ENCODE measurements around the gene ARMH1. TPM values are rescaled to one million over a fixed set of nuclear protein-coding genes. Genes with fewer than 3 reads are reported as not detected.

ARMH1 gene
- total and polyA plus RNA-seq, 9 donors: 3.1 to 13.8 (median 5.7) TPM

DNA sequence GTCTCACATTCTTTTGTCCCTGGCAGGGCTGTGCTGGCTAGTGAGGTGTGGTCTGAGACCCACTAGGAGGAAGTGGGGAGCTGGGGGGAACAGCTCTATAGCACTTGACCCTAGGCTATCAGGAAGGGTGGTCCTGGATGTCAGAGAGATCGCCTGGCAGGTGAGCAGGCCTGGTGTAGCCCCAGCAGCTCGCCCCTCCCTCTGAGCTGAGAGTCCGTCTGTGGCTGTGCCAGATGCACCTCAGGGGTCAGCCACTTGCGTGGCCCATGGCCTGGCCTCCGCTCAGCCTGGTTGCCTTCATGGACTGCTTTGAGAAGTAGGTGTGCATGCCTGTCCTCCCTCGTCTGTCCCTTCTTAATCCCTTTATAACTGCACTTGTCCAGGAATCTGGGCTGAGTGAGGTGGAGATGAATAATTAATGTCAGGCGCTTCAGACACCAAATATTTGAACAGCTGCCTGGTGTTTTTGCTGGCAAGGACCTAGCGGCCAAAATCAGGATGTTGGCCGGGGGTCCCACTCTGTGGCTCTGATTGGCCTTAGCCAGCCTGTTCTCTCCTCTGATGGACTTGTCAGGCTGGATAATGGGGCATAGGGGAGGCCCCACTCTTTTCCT lies 30.7 kb upstream of the ARMH1 start:
- WGBS, 3 donors: 65 to 69% (median 68%) methylated on average over 8 to 9 of the region's 9 CpGs
- intact Hi-C loops (cut with DNase I): loop anchor here in 1 of 4 donors (10.0 kb wide), 1 partner anchor 639 kb away; no protein-coding TSS in a partner anchor
- no peak overlapping the region for H3K27ac ChIP-seq
- no peak for DNase-seq
- H3K36me3 ChIP-seq: no peaks in the 10 kb centered on the region
- H3K4me1 ChIP-seq (ENCODE audit: insufficient read depth): peaks cover 6% of the 10 kb centered on the region
- no peaks in the 10 kb centered on the region for H3K9me3 ChIP-seq
- no peak overlapping the region for H3K4me3 ChIP-seq
- TF ChIP-seq EP300 (IDR thresholded peaks at IDR 0.05) (no peak), POLR2A (IDR thresholded peaks at IDR 0.05) (no peak)
- TF ChIP-seq, protein P1, sequence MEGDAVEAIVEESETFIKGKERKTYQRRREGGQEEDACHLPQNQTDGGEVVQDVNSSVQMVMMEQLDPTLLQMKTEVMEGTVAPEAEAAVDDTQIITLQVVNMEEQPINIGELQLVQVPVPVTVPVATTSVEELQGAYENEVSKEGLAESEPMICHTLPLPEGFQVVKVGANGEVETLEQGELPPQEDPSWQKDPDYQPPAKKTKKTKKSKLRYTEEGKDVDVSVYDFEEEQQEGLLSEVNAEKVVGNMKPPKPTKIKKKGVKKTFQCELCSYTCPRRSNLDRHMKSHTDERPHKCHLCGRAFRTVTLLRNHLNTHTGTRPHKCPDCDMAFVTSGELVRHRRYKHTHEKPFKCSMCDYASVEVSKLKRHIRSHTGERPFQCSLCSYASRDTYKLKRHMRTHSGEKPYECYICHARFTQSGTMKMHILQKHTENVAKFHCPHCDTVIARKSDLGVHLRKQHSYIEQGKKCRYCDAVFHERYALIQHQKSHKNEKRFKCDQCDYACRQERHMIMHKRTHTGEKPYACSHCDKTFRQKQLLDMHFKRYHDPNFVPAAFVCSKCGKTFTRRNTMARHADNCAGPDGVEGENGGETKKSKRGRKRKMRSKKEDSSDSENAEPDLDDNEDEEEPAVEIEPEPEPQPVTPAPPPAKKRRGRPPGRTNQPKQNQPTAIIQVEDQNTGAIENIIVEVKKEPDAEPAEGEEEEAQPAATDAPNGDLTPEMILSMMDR (IDR thresholded peaks at IDR 0.05): no peak
- no peaks in the 10 kb centered on the region for H3K27me3 ChIP-seq

DNA sequence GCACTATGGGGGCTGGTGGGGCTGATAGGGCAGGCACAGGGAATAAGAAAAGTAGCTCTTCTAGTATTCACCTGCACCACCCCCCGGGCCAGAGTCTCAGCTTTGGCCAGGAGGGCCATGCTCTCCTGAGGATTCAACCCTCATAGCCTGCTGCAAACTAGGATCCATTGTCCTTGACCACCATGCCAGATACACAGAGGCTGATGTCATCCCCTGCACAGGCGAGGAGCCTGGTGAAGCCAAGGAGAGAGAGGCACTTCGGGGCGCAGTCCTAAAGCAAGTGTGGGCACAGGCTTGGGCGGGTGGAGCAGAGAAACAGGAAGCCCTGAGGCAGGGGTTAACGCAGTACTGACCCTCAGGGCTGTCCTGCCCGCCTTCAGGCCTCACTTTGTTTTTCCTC lies 29.7 kb upstream of the ARMH1 start:
- no peaks in the 10 kb centered on the region for H3K36me3 ChIP-seq

DNA sequence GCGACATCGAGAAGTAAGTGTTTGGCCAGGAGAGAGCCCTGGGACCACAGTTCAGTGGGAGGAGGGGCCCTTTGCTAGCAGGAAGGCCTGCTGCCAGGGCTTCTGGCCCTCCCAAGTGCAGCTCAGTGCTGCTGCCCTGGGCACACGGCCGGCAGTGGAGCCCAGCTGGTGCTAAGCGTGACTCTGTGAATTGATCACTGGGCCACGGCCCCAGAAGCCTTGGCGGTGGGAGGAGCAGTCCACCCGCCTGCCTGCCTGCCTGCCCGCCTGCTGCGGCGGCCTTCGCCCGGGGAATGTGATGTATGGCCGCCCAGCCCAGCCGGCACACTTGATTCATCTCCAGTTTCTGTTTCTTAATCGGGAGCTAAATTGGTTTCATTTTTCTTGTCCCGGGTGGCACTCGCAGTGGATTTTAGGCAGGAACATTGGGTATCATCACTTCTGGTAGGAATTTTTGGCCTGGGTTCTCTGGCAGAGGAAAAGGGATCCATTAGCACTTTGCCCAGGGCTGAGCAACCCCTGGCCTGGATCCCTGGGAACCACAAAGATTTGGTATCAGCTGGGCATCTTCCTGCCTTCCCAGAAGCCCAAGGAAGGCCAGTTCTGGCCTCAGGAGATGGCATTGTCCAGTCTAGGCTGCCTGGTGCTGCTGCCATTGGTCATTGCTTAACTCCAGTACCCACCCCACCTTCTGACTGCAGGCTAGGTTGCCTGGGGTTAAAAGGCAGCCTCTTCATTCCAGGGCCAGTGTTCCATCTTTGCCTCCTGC lies 28.9 kb upstream of the ARMH1 start:
- Histone ChIP-seq H3K27me3 (no peaks in the 10 kb centered on the region), H3K9me3 (no peaks in the 10 kb centered on the region), H3K36me3 (no peaks in the 10 kb centered on the region), H3K4me3 (no peak overlapping the region), H3K4me1 (ENCODE audit: insufficient read depth) (peaks cover 6% of the 10 kb centered on the region), H3K27ac (peak overlapping the region in 1 of 2 donors; percentile 37)
- TF ChIP-seq EP300 (IDR thresholded peaks at IDR 0.05): no peak
- TF ChIP-seq, protein P1 (IDR thresholded peaks at IDR 0.05): no peak
- TF ChIP-seq POLR2A (IDR thresholded peaks at IDR 0.05): no peak
- intact Hi-C loops (cut with DNase I): loop anchor here in 2 of 4 donors (5.0 to 10.0 kb wide), 2 partner anchors 33 to 641 kb away; no protein-coding TSS in a partner anchor
- peak; percentile 32 to 63 (median 60) for DNase-seq
- WGBS, 3 donors: 47 to 66% (median 52%) methylated on average over 16 to 18 of the region's 18 CpGs

More for the DNA sequence above, 29.7 kb upstream of the ARMH1 start:
- no peak for TF ChIP-seq POLR2A (IDR thresholded peaks at IDR 0.05)
- no peak for TF ChIP-seq EP300 (IDR thresholded peaks at IDR 0.05)
- TF ChIP-seq, protein P1 (IDR thresholded peaks at IDR 0.05): no peak
- no peak for DNase-seq
- WGBS, 3 donors: 79 to 89% (median 88%) methylated on average over 7 of the region's 7 CpGs
- no peak overlapping the region for H3K27ac ChIP-seq
- peaks cover 6% of the 10 kb centered on the region for H3K4me1 ChIP-seq (ENCODE audit: insufficient read depth)
- H3K27me3 ChIP-seq: no peaks in the 10 kb centered on the region
- H3K4me3 ChIP-seq: no peak overlapping the region
- intact Hi-C loops (cut with DNase I): loop anchor here in 2 of 4 donors (5.0 to 10.0 kb wide), 2 partner anchors 33 to 640 kb away; no protein-coding TSS in a partner anchor
- no peaks in the 10 kb centered on the region for H3K9me3 ChIP-seq

DNA sequence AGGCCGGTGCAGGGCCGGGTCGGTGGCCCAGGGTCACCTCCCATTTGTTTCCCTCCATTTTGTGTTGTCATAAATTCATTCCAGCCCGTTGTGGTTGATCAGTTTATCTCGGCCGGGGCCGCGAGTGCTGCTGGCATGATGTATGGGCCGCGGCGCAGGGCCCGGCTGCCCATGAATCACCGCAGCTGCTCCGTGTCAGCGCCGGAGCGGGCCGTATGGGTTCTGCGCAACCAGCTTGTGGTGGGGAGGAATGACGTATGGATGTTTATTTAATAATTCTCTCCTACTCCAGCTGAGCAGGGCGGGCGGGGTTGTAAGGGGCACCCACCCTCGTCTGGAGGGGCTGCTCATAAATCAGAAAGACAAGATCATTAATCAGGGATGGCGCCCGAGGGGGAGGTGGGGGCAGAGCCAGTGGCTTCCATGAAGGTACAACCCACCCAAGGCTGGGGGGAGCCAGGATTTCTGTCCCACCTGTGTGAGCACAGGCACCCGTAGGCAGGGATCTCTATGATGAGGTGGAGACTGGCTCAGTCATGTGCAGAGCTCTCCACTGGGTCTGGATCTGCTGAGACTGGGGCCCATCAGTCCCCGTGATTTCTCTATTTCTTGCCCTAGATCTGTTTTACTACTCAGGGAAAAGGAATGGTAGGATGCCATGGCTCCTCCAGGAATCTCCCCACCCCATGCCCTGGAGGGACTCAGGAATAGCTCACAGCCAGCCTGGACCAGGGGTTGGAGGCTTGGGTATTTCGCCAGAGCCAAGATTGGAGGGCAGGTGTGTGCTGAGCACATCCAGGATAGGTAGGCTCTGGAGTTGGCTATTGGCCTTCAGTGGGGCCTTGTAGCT lies 28.0 kb upstream of the ARMH1 start:
- Histone ChIP-seq H3K36me3 (no peaks in the 10 kb centered on the region), H3K27me3 (no peaks in the 10 kb centered on the region), H3K4me1 (ENCODE audit: insufficient read depth) (peaks cover 6% of the 10 kb centered on the region), H3K9me3 (no peaks in the 10 kb centered on the region), H3K4me3 (no peak overlapping the region), H3K27ac (peak overlapping the region in 1 of 2 donors; percentile 37)
- DNase-seq: no peak
- 69 to 84% (median 82%) methylated on average over 28 of the region's 28 CpGs for WGBS, 3 donors
- intact Hi-C loops (cut with DNase I): loop anchor here in 2 of 4 donors (5.0 to 10.0 kb wide), 2 partner anchors 34 to 642 kb away; no protein-coding TSS in a partner anchor
- TF ChIP-seq, protein P1 (IDR thresholded peaks at IDR 0.05): no peak
- TF ChIP-seq POLR2A (IDR thresholded peaks at IDR 0.05) (no peak), EP300 (IDR thresholded peaks at IDR 0.05) (no peak)

Measured in ovary (tissue), 9 donors.